Natural killer cell (primary cell): ENCODE data around the gene IGFBP7. TPM values are rescaled to one million over a fixed set of nuclear protein-coding genes. Genes with fewer than 3 reads are reported as not detected.

ENCODE experiments used
- ATAC-seq, 3 donors: fragments of 150-1000 bp in 2 of 3; fragments of 200-7000 bp in 1 of 3; cut with Tn5 transposase; 1 replicate in 1 of 3; 2 replicates in 2 of 3; pipeline ENCODE4 v1.10.0; 2021; ENCODE audit warnings: mild to moderate bottlenecking in 2 of 3, moderate library complexity in 2 of 3
- DNase-seq, 2 donors: peaks; one replicate each; pipeline versions ENCODE4 v3.0.0 to v3.0.0-alpha.2; 2013 to 2021; ENCODE audit warnings: mixed read lengths in 1 of 2
- H3K27ac ChIP-seq: one replicate; pipeline ENCODE4 v1.5.1; 2013; ENCODE audit warnings: mild to moderate bottlenecking, low read length
- H3K27me3 ChIP-seq: one replicate; pipeline ENCODE4 v1.6.1; 2013; ENCODE audit warnings: low read length; ENCODE audit not compliant: control insufficient read depth, insufficient read depth
- H3K36me3 ChIP-seq: one replicate; pipeline ENCODE4 v1.6.1; 2013; ENCODE audit warnings: low read length; ENCODE audit not compliant: control insufficient read depth, insufficient read depth
- H3K4me1 ChIP-seq: one replicate; pipeline ENCODE4 v1.6.1; 2013; ENCODE audit warnings: low read length; ENCODE audit not compliant: control insufficient read depth, insufficient read depth
- H3K4me3 ChIP-seq: one replicate; pipeline ENCODE4 v1.5.1; 2013; ENCODE audit warnings: low read length
- H3K9me3 ChIP-seq: one replicate; pipeline ENCODE4 v1.6.1; 2013; ENCODE audit warnings: low read length; ENCODE audit not compliant: control insufficient read depth, insufficient read depth
- H3K27ac Mint-ChIP-seq, 2 donors: one replicate each; pipeline ENCODE4 v1.8.0; 2022; ENCODE audit warnings: mild to moderate bottlenecking in 2 of 2, mixed read lengths in 2 of 2, moderate library complexity in 1 of 2
- H3K27me3 Mint-ChIP-seq, 2 donors: one replicate each; pipeline ENCODE4 v1.8.0; 2022; ENCODE audit warnings: low read depth in 2 of 2, mixed read lengths in 2 of 2
- H3K36me3 Mint-ChIP-seq: one replicate; pipeline ENCODE4 v1.8.0; 2022; ENCODE audit warnings: mixed read lengths
- H3K4me1 Mint-ChIP-seq, 2 donors: one replicate each; pipeline ENCODE4 v1.8.0; 2022; ENCODE audit warnings: mixed read lengths in 2 of 2
- H3K4me3 Mint-ChIP-seq: one replicate; pipeline ENCODE4 v1.8.0; 2022; ENCODE audit warnings: mild to moderate bottlenecking, moderate library complexity, mixed read lengths
- H3K9me3 Mint-ChIP-seq, 2 donors: one replicate each; pipeline ENCODE4 v1.8.0; 2022; ENCODE audit warnings: mixed read lengths in 2 of 2
- CTCF ChIP-seq: fragments of 200-600 bp; IDR thresholded peaks from one replicate; pipeline ENCODE4 v1.8.0; 2022; ENCODE audit warnings: antibody characterized with exemption
- WGBS: methylation state at CpG from one replicate; pipeline ENCODE4 v1.1.7; 2013; ENCODE audit warnings: missing lambda C conversion rate; ENCODE audit not compliant: insufficient coverage; 5-methylcytosine and 5-hydroxymethylcytosine counted together
- intact Hi-C: fragments of 100-400 bp; cut with micrococcal nuclease; formaldehyde crosslinking; loops from one replicate; pipeline ENCODE4 v1.14.2; 2022
- total RNA-seq, 4 donors: library from RNA; stranded (reverse); fragments of 120-200 nt in 1 of 4; gene quantifications; one replicate each; pipeline versions ENCODE4 v1.2.3 to v1.2.4, GENCODE V29; 2013 to 2022

IGFBP7 gene
- total RNA-seq, 3 donors from 2014 or later (not counting 1 experiment from before 2014, with no cell fraction given): 88.8 to 107 (median 101) TPM

- H3K27ac ChIP-seq: no peak overlapping the region
- Mint-ChIP-seq H3K4me1 (peaks cover 40 to 48% of the 10 kb centered on the region in 2 donors), H3K36me3 (peaks cover 7% of the 10 kb centered on the region), H3K27ac (peak overlapping the region; percentile 50 to 67), H3K4me3 (no peak overlapping the region), H3K9me3 (no peaks in the 10 kb centered on the region), H3K27me3 (no peaks in the 10 kb centered on the region)
- intact Hi-C loops: no loop called here
- TF ChIP-seq CTCF: no peak
- H3K9me3 ChIP-seq: no peaks in the 10 kb centered on the region
- ATAC-seq (no peak), DNase-seq (no peak)
- H3K4me3 ChIP-seq: no peak overlapping the region
- no peaks in the 10 kb centered on the region for H3K27me3 ChIP-seq
- no peaks in the 10 kb centered on the region for H3K36me3 ChIP-seq
- no peaks in the 10 kb centered on the region for H3K4me1 ChIP-seq
- 71% methylated on average over 1 of the region's 1 CpG for WGBS
Observed at GRCh38 chr4:57044279-57044678, 65.9 kb downstream of the IGFBP7 start.

- Mint-ChIP-seq H3K27ac (peak overlapping the region; percentile 50 to 67), H3K4me1 (peaks cover 37 to 48% of the 10 kb centered on the region in 2 donors), H3K9me3 (no peaks in the 10 kb centered on the region), H3K36me3 (peaks cover 7% of the 10 kb centered on the region), H3K27me3 (no peaks in the 10 kb centered on the region), H3K4me3 (no peak overlapping the region)
- Histone ChIP-seq H3K27ac (no peak overlapping the region), H3K36me3 (no peaks in the 10 kb centered on the region), H3K9me3 (no peaks in the 10 kb centered on the region), H3K4me1 (no peaks in the 10 kb centered on the region), H3K27me3 (no peaks in the 10 kb centered on the region), H3K4me3 (no peak overlapping the region)
- ATAC-seq (peak in 1 of 3 donors; percentile 17), DNase-seq (no peak)
- intact Hi-C loops: no loop called here
- 77% methylated on average over 6 of the region's 6 CpGs for WGBS
- no peak for TF ChIP-seq CTCF
Observed at GRCh38 chr4:57043347-57044251, 66.6 kb downstream of the IGFBP7 start.

GRCh38 chr4:57042711-57043169, 67.4 kb downstream of the IGFBP7 start:
- H3K4me3 Mint-ChIP-seq: no peak overlapping the region
- Histone ChIP-seq H3K4me1 (no peaks in the 10 kb centered on the region), H3K36me3 (no peaks in the 10 kb centered on the region), H3K27me3 (no peaks in the 10 kb centered on the region), H3K9me3 (no peaks in the 10 kb centered on the region), H3K4me3 (no peak overlapping the region), H3K27ac (no peak overlapping the region)
- no peak for TF ChIP-seq CTCF
- ATAC-seq (no peak), DNase-seq (no peak)
- no peaks in the 10 kb centered on the region for H3K27me3 Mint-ChIP-seq
- no peaks in the 10 kb centered on the region for H3K9me3 Mint-ChIP-seq
- H3K4me1 Mint-ChIP-seq: peaks cover 42 to 53% of the 10 kb centered on the region in 2 donors
- peaks cover 7% of the 10 kb centered on the region for H3K36me3 Mint-ChIP-seq
- WGBS: 94% methylated on average over 5 of the region's 5 CpGs
- H3K27ac Mint-ChIP-seq: peak overlapping the region in 1 of 2 donors; percentile 16
- intact Hi-C loops: no loop called here
